Tibial nerve (tissue), 3 donors: ENCODE measurements around the gene SECISBP2.

Experiments used
- POLR2A ChIP-seq, 2 donors: fragments of 450-650 bp; IDR thresholded peaks; one replicate each; pipeline ENCODE4 v1.6.1; 2017; ENCODE audit warnings: antibody characterized with exemption in 2 of 2, mild to moderate bottlenecking in 2 of 2, moderate library complexity in 2 of 2
- TF ChIP-seq, protein P1 (sequence below), 5 experiments: fragments of 200-600 bp in 3 of 5; fragments of 450-650 bp in 2 of 5; sonication (generic) in 3 of 5; IDR thresholded peaks; one replicate each; pipeline ENCODE4 v1.5.1; 2016 to 2019; ENCODE audit warnings: antibody characterized with exemption in 5 of 5, mild to moderate bottlenecking in 3 of 5, moderate library complexity in 2 of 5

GRCh38 chr9:89383721-89384300, 65.5 kb downstream of the SECISBP2 start:
- TF ChIP-seq, protein P1, sequence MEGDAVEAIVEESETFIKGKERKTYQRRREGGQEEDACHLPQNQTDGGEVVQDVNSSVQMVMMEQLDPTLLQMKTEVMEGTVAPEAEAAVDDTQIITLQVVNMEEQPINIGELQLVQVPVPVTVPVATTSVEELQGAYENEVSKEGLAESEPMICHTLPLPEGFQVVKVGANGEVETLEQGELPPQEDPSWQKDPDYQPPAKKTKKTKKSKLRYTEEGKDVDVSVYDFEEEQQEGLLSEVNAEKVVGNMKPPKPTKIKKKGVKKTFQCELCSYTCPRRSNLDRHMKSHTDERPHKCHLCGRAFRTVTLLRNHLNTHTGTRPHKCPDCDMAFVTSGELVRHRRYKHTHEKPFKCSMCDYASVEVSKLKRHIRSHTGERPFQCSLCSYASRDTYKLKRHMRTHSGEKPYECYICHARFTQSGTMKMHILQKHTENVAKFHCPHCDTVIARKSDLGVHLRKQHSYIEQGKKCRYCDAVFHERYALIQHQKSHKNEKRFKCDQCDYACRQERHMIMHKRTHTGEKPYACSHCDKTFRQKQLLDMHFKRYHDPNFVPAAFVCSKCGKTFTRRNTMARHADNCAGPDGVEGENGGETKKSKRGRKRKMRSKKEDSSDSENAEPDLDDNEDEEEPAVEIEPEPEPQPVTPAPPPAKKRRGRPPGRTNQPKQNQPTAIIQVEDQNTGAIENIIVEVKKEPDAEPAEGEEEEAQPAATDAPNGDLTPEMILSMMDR (IDR thresholded peaks at IDR 0.05) = no peak
- no peak for TF ChIP-seq POLR2A (IDR thresholded peaks at IDR 0.05)
